Adrenal gland (tissue), 12 donors: ENCODE measurements around the gene MYH11. TPM values are rescaled to one million over a fixed set of nuclear protein-coding genes. Genes with fewer than 3 reads are reported as not detected.

Experiments
- DNase-seq, 7 donors: peaks; one replicate each; pipeline ENCODE4 v3.0.0-alpha.2; 2019 to 2020
- H3K27ac ChIP-seq, 5 donors: fragments of 200-600 bp; sonication (generic) in 4 of 5; 1 replicate in 3 of 5; 2 replicates in 2 of 5; pipeline versions ENCODE4 v1.5.1 to v1.8.0; 2016 to 2020; ENCODE audit warnings: mild to moderate bottlenecking in 1 of 5
- H3K27me3 ChIP-seq: fragments of 200-600 bp; 2 replicates; pipeline ENCODE4 v1.8.0; 2021
- H3K36me3 ChIP-seq, 2 donors: fragments of 200-600 bp; replicated peaks in 1 of 2; 1 replicate in 1 of 2; 2 replicates in 1 of 2; pipeline versions ENCODE4 v1.5.1 to v1.8.0; 2018 to 2022
- H3K4me1 ChIP-seq, 2 donors: fragments of 200-600 bp; replicated peaks in 1 of 2; 1 replicate in 1 of 2; 2 replicates in 1 of 2; pipeline versions ENCODE4 v1.5.1 to v1.8.0; 2018 to 2021
- H3K4me3 ChIP-seq, 4 donors: fragments of 200-600 bp; sonication (generic) in 3 of 4; one replicate each; pipeline ENCODE4 v1.5.1; 2016 to 2018
- H3K9me3 ChIP-seq, 3 donors: fragments of 200-600 bp; sonication (generic) in 1 of 3; replicated peaks in 1 of 3; 1 replicate in 2 of 3; 2 replicates in 1 of 3; pipeline versions ENCODE4 v1.5.1 to v1.8.0; 2016 to 2021
- POLR2A ChIP-seq, 2 donors: fragments of 450-650 bp; IDR thresholded peaks; one replicate each; pipeline ENCODE4 v1.6.1; 2017; ENCODE audit warnings: antibody characterized with exemption in 2 of 2, mild to moderate bottlenecking in 2 of 2, moderate library complexity in 1 of 2
- WGBS, 4 donors: extraction: QIAGEN DNeasy Blood & Tissue Kit in 2 of 4; methylation state at CpG; one replicate each; pipeline versions ENCODE4 v1.1.5 to v1.1.7; 2013 to 2017; 5-methylcytosine and 5-hydroxymethylcytosine counted together
- intact Hi-C, 2 donors: fragments of 100-400 bp; cut with DNase I; formaldehyde crosslinking; loops; one replicate each; pipeline versions ENCODE4 v1.14.1 to v1.15.0; 2022 to 2023
- polyA plus RNA-seq, 3 donors: library from polyadenylated mRNA; stranded (reverse); fragments of 200-250 nt in 2 of 3; fragments of 350-450 nt in 1 of 3; fragmentation: Illumina TruSeq in 1 of 3; extraction: RNeasy Lipid Tissue Mini Kit (QIAGEN cat#74804) in 1 of 3; gene quantifications; one replicate each; pipeline ENCODE4 v1.2.3, GENCODE V29; 2013 to 2014
- total RNA-seq, 9 donors: library from RNA; depleted of rRNA in 4 of 9; stranded (reverse); fragments of >200 nt in 4 of 9; fragments of 120-200 nt in 1 of 9; fragmentation: NEBNext Ultra II Directional in 1 of 9; extraction: Animal tissue kit (Norgen Biotek cat#: 25700) in 1 of 9; gene quantifications; one replicate each; pipeline versions ENCODE4 v1.1.0 to v1.2.4, GENCODE V29; 2013 to 2023
- TF ChIP-seq, protein P1 (sequence below), 6 experiments: fragments of 450-650 bp in 4 of 6; fragments of 200-600 bp in 2 of 6; sonication (generic) in 1 of 6; IDR thresholded peaks; 1 replicate in 5 of 6; 2 replicates in 1 of 6; pipeline versions ENCODE4 v1.5.1 to v1.8.0; 2016 to 2021; ENCODE audit warnings: antibody characterized with exemption in 6 of 6, mild to moderate bottlenecking in 2 of 6, moderate library complexity in 1 of 6
- donor health status: healthy with polysubstance abuse.
- donor health status: Bipolar disorder and iron deficiency.
- donor health status: DM: yes; HTN: yes; CAD: no.
- donor health status: DM: no; HTN: no; CAD: no.
- donor health status: DM: no; HTN: no; CAD: no.
- donor health status: DM: yes; HTN: yes; CAD: no.

The MYH11 gene
- total and polyA plus RNA-seq, 12 donors, result 2.4 to 45.1 (median 16.5) TPM

DNA sequence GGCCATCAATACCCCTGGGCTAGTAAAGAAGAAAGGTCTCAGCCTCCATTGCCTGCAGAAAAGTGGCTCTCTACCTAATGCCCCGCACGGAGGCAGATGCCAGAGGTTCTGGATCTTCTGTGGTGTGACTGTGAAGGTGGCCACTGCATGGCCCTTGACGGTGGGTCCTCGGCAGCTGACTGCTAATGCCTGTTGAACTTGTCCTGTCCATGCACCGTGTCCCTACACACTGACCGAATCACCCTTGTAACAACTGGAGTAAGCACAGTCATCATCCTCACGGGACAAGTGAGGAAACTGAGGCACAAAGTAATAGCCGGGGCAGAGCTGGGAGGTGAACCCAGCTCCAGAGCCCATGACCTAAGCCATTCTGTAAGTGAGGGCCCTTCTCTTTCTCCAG is 48.8 kb downstream of the MYH11 start:
- TF ChIP-seq, protein P1, sequence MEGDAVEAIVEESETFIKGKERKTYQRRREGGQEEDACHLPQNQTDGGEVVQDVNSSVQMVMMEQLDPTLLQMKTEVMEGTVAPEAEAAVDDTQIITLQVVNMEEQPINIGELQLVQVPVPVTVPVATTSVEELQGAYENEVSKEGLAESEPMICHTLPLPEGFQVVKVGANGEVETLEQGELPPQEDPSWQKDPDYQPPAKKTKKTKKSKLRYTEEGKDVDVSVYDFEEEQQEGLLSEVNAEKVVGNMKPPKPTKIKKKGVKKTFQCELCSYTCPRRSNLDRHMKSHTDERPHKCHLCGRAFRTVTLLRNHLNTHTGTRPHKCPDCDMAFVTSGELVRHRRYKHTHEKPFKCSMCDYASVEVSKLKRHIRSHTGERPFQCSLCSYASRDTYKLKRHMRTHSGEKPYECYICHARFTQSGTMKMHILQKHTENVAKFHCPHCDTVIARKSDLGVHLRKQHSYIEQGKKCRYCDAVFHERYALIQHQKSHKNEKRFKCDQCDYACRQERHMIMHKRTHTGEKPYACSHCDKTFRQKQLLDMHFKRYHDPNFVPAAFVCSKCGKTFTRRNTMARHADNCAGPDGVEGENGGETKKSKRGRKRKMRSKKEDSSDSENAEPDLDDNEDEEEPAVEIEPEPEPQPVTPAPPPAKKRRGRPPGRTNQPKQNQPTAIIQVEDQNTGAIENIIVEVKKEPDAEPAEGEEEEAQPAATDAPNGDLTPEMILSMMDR (IDR thresholded peaks at IDR 0.05), result no peak
- TF ChIP-seq POLR2A (IDR thresholded peaks at IDR 0.05), result no peak
- Histone ChIP-seq H3K27ac (no peak overlapping the region), H3K27me3 (no peaks in the 10 kb centered on the region), H3K4me1 (no peaks in the 10 kb centered on the region), H3K36me3 (no peaks in the 10 kb centered on the region), H3K9me3 (no peaks in the 10 kb centered on the region), H3K4me3 (no peak overlapping the region)
- DNase-seq, result no peak
- WGBS, 4 donors, result 87 to 94% (median 91%) methylated on average over 4 to 8 of the region's 8 CpGs
- intact Hi-C loops, result no loop called here

DNA sequence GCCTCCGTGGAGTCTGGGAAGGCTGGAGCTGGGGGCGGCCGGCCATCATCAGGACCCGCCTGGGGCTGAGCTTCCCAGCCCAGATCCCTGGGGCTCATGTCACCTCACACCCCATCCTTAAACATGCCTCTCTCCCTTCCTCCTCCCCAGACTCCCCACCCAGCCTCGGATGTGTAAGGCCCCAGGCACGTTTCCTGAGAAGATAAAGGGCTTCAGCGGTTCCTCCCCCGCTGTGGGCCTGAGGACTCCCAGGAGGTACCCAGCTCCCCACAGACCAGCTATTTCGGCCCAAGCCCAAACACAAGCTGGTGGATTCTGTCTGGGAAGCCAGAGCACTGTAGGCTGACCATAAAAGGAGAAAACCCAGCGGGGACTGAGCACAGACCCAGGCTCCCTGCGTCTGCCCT is 49.2 kb downstream of the MYH11 start:
- Histone ChIP-seq H3K36me3 (no peaks in the 10 kb centered on the region), H3K4me3 (no peak overlapping the region)
- intact Hi-C loops, result no loop called here

DNA sequence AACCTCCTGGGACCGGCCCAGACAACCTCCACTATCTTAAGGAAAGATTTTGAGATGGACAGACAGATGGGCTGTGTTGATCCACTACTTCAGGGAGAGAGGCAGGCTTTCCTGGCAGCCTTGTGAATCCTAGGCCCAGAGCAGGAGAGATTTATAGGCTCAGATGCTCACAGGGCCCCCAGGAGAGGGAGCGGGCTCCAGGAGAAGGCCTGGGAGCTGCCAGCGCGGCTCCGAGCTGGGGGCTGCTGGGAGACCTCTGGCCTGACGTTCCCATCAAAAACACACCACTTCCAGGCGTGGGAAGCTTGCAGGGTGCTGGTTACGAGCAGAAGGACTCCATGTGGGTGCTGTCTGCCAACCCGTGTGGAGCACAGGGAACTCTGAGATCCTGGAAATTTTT is 53.2 kb downstream of the MYH11 start:
- no peaks in the 10 kb centered on the region for H3K9me3 ChIP-seq
- 75 to 77% (median 76%) methylated on average over 5 to 9 of the region's 9 CpGs for WGBS, 4 donors
- H3K27me3 ChIP-seq, result no peaks in the 10 kb centered on the region
- H3K4me1 ChIP-seq, result no peaks in the 10 kb centered on the region
- no peak for DNase-seq
- intact Hi-C loops, result no loop called here
- no peak overlapping the region for H3K27ac ChIP-seq
- no peak for TF ChIP-seq POLR2A (IDR thresholded peaks at IDR 0.05)
- TF ChIP-seq, protein P1 (IDR thresholded peaks at IDR 0.05), result no peak
- H3K4me3 ChIP-seq, result no peak overlapping the region
- H3K36me3 ChIP-seq, result no peaks in the 10 kb centered on the region

More for the DNA sequence above, 49.2 kb downstream of the MYH11 start:
- DNase-seq, result no peak
- Histone ChIP-seq H3K27me3 (no peaks in the 10 kb centered on the region), H3K9me3 (no peaks in the 10 kb centered on the region), H3K27ac (no peak overlapping the region), H3K4me1 (no peaks in the 10 kb centered on the region)
- 40 to 70% (median 56%) methylated on average over 1 to 11 of the region's 11 CpGs for WGBS, 4 donors
- no peak for TF ChIP-seq POLR2A (IDR thresholded peaks at IDR 0.05)
- TF ChIP-seq, protein P1 (IDR thresholded peaks at IDR 0.05), result no peak

DNA sequence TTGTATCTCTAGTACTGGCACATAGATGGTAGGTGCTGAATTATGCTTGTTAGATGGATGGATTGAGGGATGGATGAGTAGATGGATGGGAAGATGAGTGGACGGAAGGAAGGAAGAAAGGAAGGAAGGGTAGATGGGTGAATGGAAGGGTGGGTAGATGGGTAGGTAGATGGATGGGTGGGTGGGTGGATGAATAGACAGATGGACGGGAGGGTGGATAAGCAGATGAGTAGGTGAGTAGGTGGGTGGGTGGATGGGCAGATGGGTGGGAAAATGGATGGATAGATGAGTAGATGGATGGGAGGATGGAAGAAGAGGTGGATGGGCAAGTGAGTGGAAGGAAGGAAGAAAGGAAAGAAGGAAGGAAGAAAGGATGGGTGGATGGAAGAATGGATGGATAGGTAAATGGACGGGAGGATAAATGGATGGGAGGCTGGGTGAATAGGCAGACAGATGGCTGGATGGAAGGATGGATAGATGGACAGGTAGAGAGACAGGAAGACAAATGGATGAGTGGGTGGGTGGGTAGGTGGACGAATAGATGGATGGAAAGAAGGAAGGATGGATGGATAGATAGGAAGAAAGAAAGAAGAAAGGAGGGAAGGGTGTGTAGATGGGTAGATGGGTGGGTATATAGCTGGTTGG is 56.9 kb downstream of the MYH11 start:
- no peak overlapping the region for H3K27ac ChIP-seq
- H3K36me3 ChIP-seq, result no peaks in the 10 kb centered on the region
- H3K27me3 ChIP-seq, result no peaks in the 10 kb centered on the region
- H3K4me3 ChIP-seq, result no peak overlapping the region
- no peak for DNase-seq
- intact Hi-C loops, result no loop called here
- 71 to 79% (median 74%) methylated on average over 4 of the region's 4 CpGs for whole genome bisulfite sequencing, 4 donors
- no peaks in the 10 kb centered on the region for H3K4me1 ChIP-seq
- no peaks in the 10 kb centered on the region for H3K9me3 ChIP-seq
- TF ChIP-seq, protein P1 (IDR thresholded peaks at IDR 0.05), result no peak
- TF ChIP-seq POLR2A (IDR thresholded peaks at IDR 0.05), result no peak
